OCI-LY3 (cell line): ENCODE data around the gene SGCB.

ENCODE experiments used
- H2AFZ ChIP-seq: fragments of 200-600, 300-600 bp; shearing (Covaris generic); 2 replicates; pipeline ENCODE4 v1.6.0; 2014; ENCODE audit warnings: antibody characterized with exemption, low read depth, low read length
- H3K27ac ChIP-seq: fragments of 200-600, 300-600 bp; sonication (generic); 2 replicates; pipeline ENCODE4 v1.5.1; 2014; ENCODE audit warnings: mild to moderate bottlenecking, low read length, moderate library complexity, mixed read lengths
- H3K27me3 ChIP-seq: fragments of 200-600, 300-600 bp; sonication (generic); 2 replicates; pipeline ENCODE4 v1.6.1; 2014; ENCODE audit warnings: low read depth, low read length, mixed read lengths
- H3K36me3 ChIP-seq: fragments of 200-600, 300-600 bp; sonication (generic); replicated peaks from 2 replicates; pipeline ENCODE3; 2014; ENCODE audit warnings: low read depth, low read length, mixed read lengths
- H3K4me1 ChIP-seq: fragments of 300-600, 200-600 bp; sonication (generic); 2 replicates; pipeline ENCODE4 v1.6.1; 2014; ENCODE audit warnings: low read length, mixed read lengths
- H3K4me2 ChIP-seq: fragments of 200-600, 300-600 bp; sonication (generic); 2 replicates; pipeline ENCODE4 v1.6.1; 2014; ENCODE audit warnings: low read length, mixed read lengths
- H3K4me3 ChIP-seq: fragments of 300-600, 200-600 bp; sonication (generic); 2 replicates; pipeline ENCODE4 v1.5.1; 2014; ENCODE audit warnings: antibody characterized with exemption, mild to moderate bottlenecking, low read length, moderate library complexity
- H3K79me2 ChIP-seq: fragments of 300-600, 200-600 bp; shearing (Covaris generic); 2 replicates; pipeline ENCODE4 v1.6.1; 2014; ENCODE audit warnings: mild to moderate bottlenecking, low read length, mixed read lengths
- H3K9ac ChIP-seq: fragments of 300-600, 200-600 bp; shearing (Covaris generic); 2 replicates; pipeline ENCODE4 v1.6.0; 2014; ENCODE audit warnings: mild to moderate bottlenecking, low read length, moderate library complexity
- H3K9me3 ChIP-seq: fragments of 200-600, 300-600 bp; shearing (Covaris generic); 2 replicates; pipeline ENCODE4 v1.6.1; 2014; ENCODE audit warnings: low read length, mixed read lengths; ENCODE audit not compliant: insufficient read depth
- H4K20me1 ChIP-seq: fragments of 200-600, 300-600 bp; sonication (generic); 2 replicates; pipeline ENCODE4 v1.6.1; 2016; ENCODE audit warnings: low read length, mixed read lengths; ENCODE audit not compliant: insufficient read depth
- CTCF ChIP-seq: fragments of 200-600, 300-600 bp; sonication (generic); IDR thresholded peaks from 2 replicates; pipeline ENCODE4 v1.5.1; 2014; ENCODE audit warnings: antibody characterized with exemption, low read length, low read depth
- EZH2phosphoT487 ChIP-seq: fragments of 200-600 bp; shearing (Covaris generic); IDR thresholded peaks from 2 replicates; pipeline ENCODE4 v1.6.1; 2018; ENCODE audit warnings: antibody characterized with exemption, mixed run types, low read depth

The SGCB gene

DNA sequence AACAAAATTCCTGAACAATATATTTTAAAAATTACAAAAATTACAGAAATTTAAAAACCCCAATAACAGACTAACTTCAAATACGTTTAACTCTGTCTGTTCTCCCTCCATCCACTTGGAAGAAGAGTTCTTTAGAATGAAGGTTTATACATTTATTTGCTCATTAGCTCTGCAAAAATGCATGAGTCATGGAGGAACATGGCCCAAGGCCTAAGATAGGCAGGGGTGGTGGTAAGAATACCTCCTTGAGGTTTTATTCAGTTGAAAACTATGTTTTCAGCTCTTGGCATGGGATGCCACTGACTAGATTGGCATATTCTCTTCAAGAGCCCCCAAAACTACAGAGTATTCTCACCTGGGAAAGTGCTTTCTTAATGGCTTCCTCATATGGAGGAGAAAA, 9.1 kb downstream of the SGCB start:
- TF ChIP-seq CTCF, result no peak
- no peak for TF ChIP-seq EZH2phosphoT487
- Histone ChIP-seq H3K4me1 (peaks cover 6% of the 10 kb centered on the region; the same call in 1 of the 2 replicates), H3K9me3 (no peaks in the 10 kb centered on the region), H3K79me2 (no peaks in the 10 kb centered on the region), H3K27ac (no peak overlapping the region), H3K4me3 (no peak overlapping the region), H4K20me1 (no peaks in the 10 kb centered on the region), H3K9ac (no peak overlapping the region), H3K27me3 (no peaks in the 10 kb centered on the region), H3K4me2 (no peak overlapping the region), H3K36me3 (peaks cover 17% of the 10 kb centered on the region), H2AFZ (no peak overlapping the region)

GRCh38 chr4:52019936-52020657, 18.0 kb downstream of the SGCB start, which contains the start of gene LRRC66:
LRRC66 (minus strand) TSS chr4:52020363; CDS start chr4:52017613, 2,750 bp downstream.
- H2AFZ ChIP-seq, result no peak within 1 kb of the TSS
- H3K79me2 ChIP-seq, result no peaks in the 10 kb centered on the region
- H3K4me3 ChIP-seq, result no peak within 1 kb of the TSS
- peaks cover 2% of the 10 kb centered on the region for H3K4me1 ChIP-seq
- TF ChIP-seq EZH2phosphoT487, result no peak
- TF ChIP-seq CTCF, result no peak
- H3K4me2 ChIP-seq, result no peak within 1 kb of the TSS
- H3K27me3 ChIP-seq, result no peaks in the 10 kb centered on the region
- H3K36me3 ChIP-seq, result peaks cover 19% of the 10 kb centered on the region
- no peaks in the 10 kb centered on the region for H3K9me3 ChIP-seq
- no peak within 1 kb of the TSS for H3K27ac ChIP-seq
- H3K9ac ChIP-seq, result no peak within 1 kb of the TSS
- no peaks in the 10 kb centered on the region for H4K20me1 ChIP-seq

DNA sequence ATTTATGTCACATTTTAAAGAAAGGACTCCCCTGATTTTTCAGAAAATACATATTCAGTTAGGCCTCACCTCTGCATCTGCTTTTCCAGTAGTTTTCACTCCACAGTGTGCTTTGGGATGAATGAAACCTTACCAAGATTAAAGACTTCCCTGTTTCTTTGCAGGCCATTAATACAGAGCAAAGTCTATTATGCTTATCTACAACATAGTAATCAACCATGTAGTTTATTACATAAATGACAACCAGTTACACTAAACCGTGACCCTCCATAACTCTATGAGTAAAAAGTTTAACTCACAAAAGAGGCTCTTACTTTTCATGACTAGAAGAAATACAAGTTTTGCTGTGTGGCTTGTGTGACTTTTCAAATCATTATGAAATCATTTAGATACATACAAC, 20.3 kb downstream of the SGCB start:
- H4K20me1 ChIP-seq, result no peaks in the 10 kb centered on the region
- H3K36me3 ChIP-seq, result peaks cover 7% of the 10 kb centered on the region
- H3K9me3 ChIP-seq, result no peaks in the 10 kb centered on the region
- peaks cover 10% of the 10 kb centered on the region for H3K4me1 ChIP-seq
- H3K79me2 ChIP-seq, result no peaks in the 10 kb centered on the region
- no peak overlapping the region for H3K27ac ChIP-seq
- H3K27me3 ChIP-seq, result no peaks in the 10 kb centered on the region
- no peak for TF ChIP-seq CTCF
- no peak overlapping the region for H3K4me2 ChIP-seq
- H3K4me3 ChIP-seq, result no peak overlapping the region
- no peak overlapping the region for H3K9ac ChIP-seq
- H2AFZ ChIP-seq, result no peak overlapping the region

DNA sequence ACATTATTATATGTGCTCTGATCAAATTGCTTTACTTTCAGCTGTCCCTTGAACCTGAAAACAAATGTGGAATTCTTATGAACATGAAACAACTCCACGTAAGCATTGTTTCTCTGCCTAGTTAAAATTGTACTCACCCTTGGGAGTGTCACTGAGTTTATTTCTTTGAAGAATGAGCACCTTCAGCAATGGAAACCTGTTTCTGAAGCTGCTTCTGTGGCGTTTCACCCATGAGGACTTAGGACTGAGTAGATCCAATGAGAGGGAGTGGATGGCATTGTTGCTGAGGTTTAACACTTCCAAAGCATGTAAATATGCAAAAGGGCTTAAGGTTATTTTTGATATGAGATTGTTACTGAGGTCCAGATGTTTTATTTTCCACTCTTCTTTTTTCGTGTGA, 21.1 kb downstream of the SGCB start:
- H3K9me3 ChIP-seq, result no peaks in the 10 kb centered on the region
- H2AFZ ChIP-seq, result no peak overlapping the region
- TF ChIP-seq EZH2phosphoT487 (no peak), CTCF (no peak)
- H3K27me3 ChIP-seq, result no peaks in the 10 kb centered on the region
- H3K27ac ChIP-seq, result no peak overlapping the region
- no peaks in the 10 kb centered on the region for H3K36me3 ChIP-seq
- no peaks in the 10 kb centered on the region for H4K20me1 ChIP-seq
- peaks cover 10% of the 10 kb centered on the region for H3K4me1 ChIP-seq
- no peak overlapping the region for H3K9ac ChIP-seq
- H3K4me2 ChIP-seq, result no peak overlapping the region
- no peaks in the 10 kb centered on the region for H3K79me2 ChIP-seq
- no peak overlapping the region for H3K4me3 ChIP-seq
